HepG2 (cell line): ENCODE results near the gene SERHL2. TPM values are rescaled to one million over a fixed set of nuclear protein-coding genes. Genes with fewer than 3 reads are reported as not detected.
"Not testable (repeated sequence)": the region's sequence is repeated elsewhere in the genome, so short reads cannot be mapped to it uniquely, and the experiment has no call there.

Experiments
- ATAC-seq: fragments of 200-7000 bp; cut with Tn5 transposase; 3 replicates; pipeline ENCODE4 v1.9.1; 2020; ENCODE audit warnings: mild to moderate bottlenecking, moderate library complexity
- BruUV-seq: library from RNA; stranded (reverse); fragments of 400-500 nt; replicated peaks from 2 replicates; lab custom pipeline; 2021; lab: Mats Ljungman, UMichigan
- CTCF ChIA-PET: fragments of 300-600 bp; formaldehyde crosslinking; extraction: SDS; loops from one replicate; lab custom pipeline; 2021; ENCODE audit warnings: low total read pairs, inconsistent platforms, low intra/inter-chr PET ratio; lab: Yijun Ruan, JAX
- POLR2A ChIA-PET: fragments of 350-600 bp; sonication (Branson Sonifier 250); formaldehyde crosslinking; loops from one replicate; lab custom pipeline; 2020; ENCODE audit warnings: antibody characterized with exemption, inconsistent platforms; lab: Yijun Ruan, JAX
- DNase-seq: peaks from one replicate; pipeline ENCODE4 v3.0.0-alpha.2; 2015; ENCODE audit warnings: low spot score
- FAIRE-seq: peaks from 3 replicates; lab custom pipeline; 2011; peaks lifted over from hg19 to GRCh38; lab: Jason Lieb, UNC
- H2AFZ ChIP-seq: one replicate; pipeline ENCODE4 v1.6.1; 2011; ENCODE audit warnings: low read length, inconsistent platforms
- H3K27ac ChIP-seq: fragments of 300-600 bp; 3 replicates; pipeline ENCODE4 v1.8.0; 2011; ENCODE audit warnings: mixed run types, mild to moderate bottlenecking, mixed read lengths, low read length, inconsistent platforms; ENCODE audit not compliant: insufficient read depth; ENCODE audit errors: extremely low read length
- H3K27me3 ChIP-seq, 2 experiments: fragments of 200-600 bp in 1 of 2; 2 replicates in 1 of 2; 3 replicates in 1 of 2; pipeline versions ENCODE4 v1.6.0 to v1.8.0; 2011; ENCODE audit warnings: low read length in 2 of 2, mild to moderate bottlenecking in 2 of 2, moderate library complexity in 2 of 2, inconsistent platforms in 1 of 2; ENCODE audit not compliant: insufficient read depth in 2 of 2, control insufficient read depth in 1 of 2
- H3K36me3 ChIP-seq, 2 experiments: fragments of 200-600 bp in 1 of 2; replicated peaks in 1 of 2; 2 replicates in 1 of 2; 3 replicates in 1 of 2; pipeline versions ENCODE4 v1.5.1 to v1.8.0; 2011; ENCODE audit warnings: low read length in 2 of 2, inconsistent platforms in 1 of 2; ENCODE audit not compliant: insufficient read depth in 2 of 2, control insufficient read depth in 1 of 2
- H3K4me1 ChIP-seq: 2 replicates; pipeline ENCODE4 v1.5.1; 2012; ENCODE audit warnings: low read length, inconsistent platforms; ENCODE audit not compliant: insufficient read depth
- H3K4me2 ChIP-seq: 2 replicates; pipeline ENCODE4 v1.6.0; 2011; ENCODE audit warnings: low read depth, low read length, inconsistent platforms
- H3K4me3 ChIP-seq, 3 experiments: fragments of 200-600 bp in 1 of 3; sonication (generic), shearing (Covaris generic) in 1 of 3; replicated peaks in 1 of 3; 2 replicates each; pipeline ENCODE4 v1.5.1; 2011 to 2016; ENCODE audit warnings: low read length in 3 of 3, inconsistent platforms in 2 of 3, low read depth in 2 of 3, mild to moderate bottlenecking in 2 of 3, control low read depth in 1 of 3, mixed read lengths in 1 of 3; ENCODE audit not compliant: insufficient read depth in 1 of 3
- H3K79me2 ChIP-seq: one replicate; pipeline ENCODE4 v1.6.1; 2011; ENCODE audit warnings: low read length, inconsistent platforms; ENCODE audit not compliant: insufficient read depth
- H3K9ac ChIP-seq: 2 replicates; pipeline ENCODE4 v1.6.0; 2011; ENCODE audit warnings: mild to moderate bottlenecking, low read depth, low read length, inconsistent platforms; ENCODE audit not compliant: insufficient read depth
- H3K9me3 ChIP-seq: 2 replicates; pipeline ENCODE4 v1.5.1; 2012; ENCODE audit warnings: mild to moderate bottlenecking, low read length
- H4K20me1 ChIP-seq: 2 replicates; pipeline ENCODE4 v1.6.0; 2011; ENCODE audit warnings: inconsistent platforms, mild to moderate bottlenecking, low read length, moderate library complexity; ENCODE audit not compliant: insufficient read depth
- RNF2 ChIP-seq: fragments of 450-650 bp; conservative IDR thresholded peaks from 2 replicates; pipeline ENCODE4 v1.6.1; 2016; ENCODE audit warnings: low read depth
- ZBTB33 ChIP-seq: sonication (generic); formaldehyde crosslinking; IDR thresholded peaks from 2 replicates; pipeline ENCODE4 v1.4.0; 2020; ENCODE audit warnings: missing genetic modification reagents
- ZNF121 ChIP-seq: sonication (generic); formaldehyde crosslinking; IDR thresholded peaks from 2 replicates; pipeline ENCODE4 v1.5.0; 2020; ENCODE audit warnings: mild to moderate bottlenecking, missing genetic modification reagents
- WGBS: methylation state at CpG from one replicate; pipeline ENCODE4 v1.1.6; 2017; ENCODE audit warnings: low lambda C conversion rate; 5-methylcytosine and 5-hydroxymethylcytosine counted together
- in situ Hi-C: cut with HindIII; loops from 2 replicates; pipeline ENCODE4 v1.10.0; 2017; ENCODE audit warnings: low pct_unique_long_range_greater_than_20kb; ENCODE audit not compliant: extremely low pct_ligation_motif_present
- intact Hi-C: fragments of 100-400 bp; cut with micrococcal nuclease; formaldehyde crosslinking; loops from one replicate; pipeline ENCODE4 v1.10.0; 2022; ENCODE audit not compliant: unreplicated experiment
- polyA plus RNA-seq, 8 experiments: library from polyadenylated mRNA; depleted of rRNA in 3 of 8; stranded (reverse) in 7 of 8; unstranded in 1 of 8; fragments of >200 nt; fragmentation: Illumina TruSeq in 4 of 8; extraction: Trizol in 4 of 8; gene quantifications; 2 replicates each; pipeline versions ENCODE4 v1.2.1 to v1.2.3, GENCODE V29; 2011 to 2016; ENCODE audit warnings: low read depth in 4 of 8, missing spikeins in 1 of 8, mixed read lengths in 1 of 8; ENCODE audit not compliant: insufficient read depth in 1 of 8
- total RNA-seq, 5 experiments: library from RNA; depleted of rRNA; stranded (reverse); fragments of >200 nt; fragmentation: Illumina TruSeq; extraction: Trizol; gene quantifications; 2 replicates each; pipeline ENCODE4 v1.2.3, GENCODE V29; 2016; ENCODE audit warnings: low read depth in 1 of 5

Gene SERHL2
- total and polyA plus RNA-seq, 2 of the 13 experiments (the other 11 are each of a cell fraction or from before 2014, with no cell fraction given): 1.0 to 1.8 TPM

- H3K27ac ChIP-seq: not testable (repeated sequence)
- H3K4me1 ChIP-seq: peaks cover 31% of the 10 kb centered on the region
- TF ChIP-seq RNF2: 0 out of 2 replicates have a peak, but pooled peaks have one; percentile 19
- 0 out of 2 replicates have a peak, but pooled peaks have one; percentile 2 for TF ChIP-seq ZNF121 (CRISPR knock-in tag)
- peak; percentile 75; the same call in 1 of the 2 replicates for TF ChIP-seq ZBTB33 (CRISPR knock-in tag)
- TF ChIP-seq, all 625 proteins: peak for 3; not testable (repeated sequence) for 622
- H3K27me3 ChIP-seq, intact Hi-C loops, H3K36me3 ChIP-seq, FAIRE-seq, DNase-seq, H3K4me3 ChIP-seq, H4K20me1 ChIP-seq, H2AFZ ChIP-seq, H3K9ac ChIP-seq, H3K4me2 ChIP-seq, CTCF ChIA-PET, ATAC-seq, BruUV-seq, H3K9me3 ChIP-seq, H3K79me2 ChIP-seq, in situ Hi-C loops: not testable (repeated sequence)
- POLR2A ChIA-PET: interaction anchor here (0.9 to 1.0 kb wide), 2 partner anchors 16 to 25 kb away, joined by 3 to 4 read pairs; no protein-coding TSS in a partner anchor
- WGBS: 95% methylated on average over 18 of the region's 18 CpGs
Observed at GRCh38 chr22:42536634-42537033, 17.1 kb upstream of the SERHL2 start.

- intact Hi-C loops, POLR2A ChIA-PET, H3K4me2 ChIP-seq, H3K79me2 ChIP-seq, H3K27me3 ChIP-seq, H4K20me1 ChIP-seq, DNase-seq, H3K9ac ChIP-seq, H3K36me3 ChIP-seq, H3K9me3 ChIP-seq, FAIRE-seq, in situ Hi-C loops, BruUV-seq, H3K27ac ChIP-seq, H3K4me3 ChIP-seq, CTCF ChIA-PET, H2AFZ ChIP-seq: not testable (repeated sequence)
- ATAC-seq: peak; percentile 57
- peaks cover 31% of the 10 kb centered on the region for H3K4me1 ChIP-seq
- WGBS: 50% methylated on average over 7 of the region's 14 CpGs
Observed at GRCh38 chr22:42537199-42537831, 16.4 kb upstream of the SERHL2 start.

GRCh38 chr22:42539236-42539771, 14.5 kb upstream of the SERHL2 start:
- H4K20me1 ChIP-seq, H3K79me2 ChIP-seq, BruUV-seq, CTCF ChIA-PET, H2AFZ ChIP-seq, H3K36me3 ChIP-seq, FAIRE-seq, H3K9ac ChIP-seq, POLR2A ChIA-PET, H3K4me3 ChIP-seq, in situ Hi-C loops, intact Hi-C loops, H3K4me2 ChIP-seq, H3K27ac ChIP-seq, H3K9me3 ChIP-seq, H3K27me3 ChIP-seq, DNase-seq: not testable (repeated sequence)
- peak; percentile 66 for ATAC-seq
- peaks cover 24% of the 10 kb centered on the region for H3K4me1 ChIP-seq
- no CpG with 5 or more reads among the region's 11 CpGs for WGBS
